Stomach (tissue), 9 donors: Measurements from ENCODE around the gene OSTM1. TPM values are rescaled to one million over a fixed set of nuclear protein-coding genes. Genes with fewer than 3 reads are reported as not detected.

Source experiments
- DNase-seq, 2 donors: peaks; one replicate each; pipeline versions ENCODE4 v3.0.0 to v3.0.0-alpha.2; 2013 to 2019
- H3K27ac ChIP-seq, 5 donors: fragments of 200-600 bp in 4 of 5; sonication (generic) in 4 of 5; one replicate each; pipeline ENCODE4 v1.5.1; 2013 to 2019; ENCODE audit warnings: mild to moderate bottlenecking in 1 of 5, moderate library complexity in 1 of 5
- H3K27me3 ChIP-seq, 3 donors: fragments of 200-600 bp; sonication (generic); one replicate each; pipeline ENCODE4 v1.5.1; 2017 to 2019; ENCODE audit warnings: mixed run types in 1 of 3
- H3K36me3 ChIP-seq, 4 donors: fragments of 200-600 bp; sonication (generic); 1 replicate in 3 of 4; 2 replicates in 1 of 4; pipeline ENCODE4 v1.5.1; 2016 to 2019
- H3K4me1 ChIP-seq, 4 donors: fragments of 200-600 bp; sonication (generic); one replicate each; pipeline ENCODE4 v1.5.1; 2016 to 2019
- H3K4me3 ChIP-seq, 4 donors: fragments of 200-600 bp; sonication (generic) in 3 of 4; one replicate each; pipeline ENCODE4 v1.5.1; 2016 to 2019; ENCODE audit warnings: mild to moderate bottlenecking in 1 of 4
- H3K9me3 ChIP-seq, 4 donors: fragments of 200-600 bp; sonication (generic); one replicate each; pipeline ENCODE4 v1.5.1; 2016 to 2019
- CTCF ChIP-seq, 7 experiments: fragments of 450-650 bp in 4 of 7; fragments of 200-600 bp in 3 of 7; sonication (generic) in 3 of 7; IDR thresholded peaks; one replicate each; pipeline ENCODE4 v1.5.1; 2016 to 2019; ENCODE audit warnings: antibody characterized with exemption in 7 of 7, control low read depth in 2 of 7, mild to moderate bottlenecking in 1 of 7
- EP300 ChIP-seq: sonication (generic); formaldehyde crosslinking; IDR thresholded peaks from one replicate; pipeline ENCODE4 v1.6.1; 2017; ENCODE audit warnings: antibody characterized with exemption
- POLR2A ChIP-seq, 4 donors: fragments of 450-650 bp; IDR thresholded peaks; one replicate each; pipeline ENCODE4 v1.6.1; 2016; ENCODE audit warnings: antibody characterized with exemption in 4 of 4, control low read depth in 2 of 4, mild to moderate bottlenecking in 1 of 4, moderate library complexity in 1 of 4
- POLR2AphosphoS5 ChIP-seq, 3 donors: sonication (generic); formaldehyde crosslinking; IDR thresholded peaks; one replicate each; pipeline ENCODE4 v1.6.1; 2016; ENCODE audit warnings: antibody characterized with exemption in 3 of 3
- WGBS, 5 donors: extraction: QIAGEN DNeasy Blood & Tissue Kit in 3 of 5; methylation state at CpG; one replicate each; pipeline versions ENCODE4 v1.1.5 to v1.1.7; 2013 to 2018; 5-methylcytosine and 5-hydroxymethylcytosine counted together
- intact Hi-C: fragments of 100-400 bp; cut with DNase I; formaldehyde crosslinking; loops from one replicate; pipeline ENCODE4 v1.15.1; 2023; ENCODE audit warnings: low total_unique reads
- polyA plus RNA-seq, 3 donors: library from polyadenylated mRNA; stranded (reverse); fragments of 200-250 nt; gene quantifications; one replicate each; pipeline ENCODE4 v1.2.3, GENCODE V29; 2013
- total RNA-seq, 5 donors: library from RNA; depleted of rRNA; stranded (reverse); fragments of >200 nt; gene quantifications; one replicate each; pipeline versions ENCODE4 v1.1.0 to v1.2.3, GENCODE V29; 2014 to 2016
- donor health status: healthy with polysubstance abuse.
- donor health status: Bipolar disorder and iron deficiency.
- donor health status: healthy.

Gene OSTM1
- total and polyA plus RNA-seq, 8 donors = 6.0 to 420 (median 19.6) TPM

DNA sequence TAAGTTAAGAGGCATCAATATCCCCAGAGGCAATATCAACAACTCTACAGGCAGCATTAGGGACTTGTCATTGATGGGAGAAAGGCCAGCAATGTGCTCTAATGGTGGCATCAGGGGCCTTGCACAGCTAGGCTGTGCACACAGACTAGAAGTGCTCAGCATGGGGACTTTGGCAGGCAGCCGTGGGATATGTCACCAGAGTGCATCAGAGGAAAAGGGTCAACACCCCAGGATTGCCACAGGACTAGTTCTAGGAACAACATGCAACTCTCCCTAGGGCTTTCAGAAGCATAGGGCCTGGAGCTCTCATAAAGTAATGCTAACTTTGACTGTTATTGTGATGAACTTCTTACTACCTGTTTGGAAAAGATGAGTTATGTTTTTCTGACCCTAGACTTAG lies 32.2 kb upstream of the OSTM1 start:
- Histone ChIP-seq H3K27me3 (peaks cover 0 to 32% (median 0%) of the 10 kb centered on the region in 3 donors), H3K4me3 (no peak overlapping the region), H3K36me3 (no peaks in the 10 kb centered on the region), H3K4me1 (no peaks in the 10 kb centered on the region), H3K27ac (no peak overlapping the region), H3K9me3 (no peaks in the 10 kb centered on the region)
- intact Hi-C loops = no loop called here
- 50 to 78% (median 67%) methylated on average over 1 of the region's 1 CpG for WGBS, 5 donors
- TF ChIP-seq CTCF (IDR thresholded peaks at IDR 0.05) = no peak
- no peak for TF ChIP-seq POLR2AphosphoS5 (IDR thresholded peaks at IDR 0.05)
- TF ChIP-seq EP300 = no peak
- TF ChIP-seq POLR2A (IDR thresholded peaks at IDR 0.05) = no peak
- no peak for DNase-seq

DNA sequence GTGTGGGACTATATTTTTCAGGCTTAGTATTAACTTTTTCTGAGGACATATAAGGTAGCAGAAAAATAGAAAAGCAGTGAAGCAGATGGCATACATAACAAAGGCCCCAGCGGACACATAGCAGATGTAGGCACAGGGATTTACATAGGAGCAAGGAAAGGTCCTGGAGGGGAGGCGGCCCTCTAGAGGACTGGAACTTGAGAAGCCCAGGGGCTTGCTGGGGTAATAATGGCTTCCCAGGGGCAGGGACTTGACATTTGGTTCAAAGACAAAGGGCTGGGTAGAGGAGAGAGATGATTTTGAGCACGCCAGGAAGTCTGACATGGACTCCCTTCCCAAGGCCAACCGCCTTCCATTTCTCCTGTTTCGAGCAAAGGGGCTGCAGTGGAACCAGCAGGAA lies 31.7 kb upstream of the OSTM1 start:
- no peak for TF ChIP-seq CTCF (IDR thresholded peaks at IDR 0.05)
- TF ChIP-seq POLR2AphosphoS5 (IDR thresholded peaks at IDR 0.05) = no peak
- no peaks in the 10 kb centered on the region for H3K36me3 ChIP-seq
- no peak overlapping the region for H3K27ac ChIP-seq
- no peaks in the 10 kb centered on the region for H3K4me1 ChIP-seq
- H3K9me3 ChIP-seq = no peaks in the 10 kb centered on the region
- DNase-seq = no peak
- intact Hi-C loops = no loop called here
- H3K27me3 ChIP-seq = peaks cover 0 to 28% (median 0%) of the 10 kb centered on the region in 3 donors
- H3K4me3 ChIP-seq = no peak overlapping the region
- WGBS, 5 donors = 89 to 92% (median 91%) methylated on average over 5 of the region's 5 CpGs

- H3K27me3 ChIP-seq = peaks cover 0 to 21% (median 0%) of the 10 kb centered on the region in 3 donors
- H3K27ac ChIP-seq = no peak overlapping the region
- 84 to 98% (median 97%) methylated on average over 1 of the region's 1 CpG for WGBS, 5 donors
Measured at GRCh38 chr6:108105571-108105970, 31.0 kb upstream of the OSTM1 start.

DNA sequence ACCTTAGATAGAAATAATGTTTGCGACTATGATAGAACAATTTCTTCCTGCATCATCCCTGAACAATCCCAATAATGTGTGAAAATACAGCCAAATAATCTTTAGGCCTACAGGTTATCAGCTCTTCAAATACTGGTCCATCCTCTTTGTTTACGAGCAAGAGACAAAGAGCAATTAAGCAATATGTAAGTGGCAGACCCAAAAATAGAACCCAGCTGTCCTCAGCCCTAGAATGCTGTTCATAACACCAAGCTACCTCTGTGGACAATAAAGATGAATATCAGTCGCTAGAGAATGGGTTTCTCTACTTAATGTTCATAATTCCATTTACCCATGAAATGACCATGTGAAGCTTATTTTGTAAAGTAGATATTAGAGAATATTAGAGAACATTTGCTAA lies 28.4 kb upstream of the OSTM1 start:
- WGBS, 5 donors = 77 to 88% (median 81%) methylated on average over 3 of the region's 3 CpGs
- no peaks in the 10 kb centered on the region for H3K4me1 ChIP-seq

More at GRCh38 chr6:108105571-108105970, 31.0 kb upstream of the OSTM1 start:
- no peak for TF ChIP-seq CTCF (IDR thresholded peaks at IDR 0.05)
- Histone ChIP-seq H3K4me3 (no peak overlapping the region), H3K9me3 (no peaks in the 10 kb centered on the region), H3K4me1 (no peaks in the 10 kb centered on the region), H3K36me3 (no peaks in the 10 kb centered on the region)
- intact Hi-C loops = no loop called here
- no peak for DNase-seq

More for the DNA sequence above, 28.4 kb upstream of the OSTM1 start:
- no peak for DNase-seq
- no peaks in the 10 kb centered on the region for H3K9me3 ChIP-seq
- peaks cover 0 to 12% (median 0%) of the 10 kb centered on the region in 3 donors for H3K27me3 ChIP-seq
- H3K4me3 ChIP-seq = no peak overlapping the region
- intact Hi-C loops = no loop called here
- no peak overlapping the region for H3K27ac ChIP-seq
- H3K36me3 ChIP-seq = no peaks in the 10 kb centered on the region
- TF ChIP-seq POLR2AphosphoS5 (IDR thresholded peaks at IDR 0.05) = no peak
- TF ChIP-seq EP300 = no peak
- TF ChIP-seq POLR2A (IDR thresholded peaks at IDR 0.05) = no peak
- no peak for TF ChIP-seq CTCF (IDR thresholded peaks at IDR 0.05)
